Dendritic cell treated with granulocyte-macrophage colony-stimulating factor and Interleukin-4, amounts not matched to agents 40 ng/mL and 50 ng/mL, for 4 days (primary cell): ENCODE results near the gene GALNT10.
"Not testable (repeated sequence)": the region's sequence is repeated elsewhere in the genome, so short reads cannot be mapped to it uniquely, and the experiment has no call there.

ENCODE experiments used
- H3K27ac Mint-ChIP-seq: one replicate; pipeline ENCODE4 v1.8.0; 2022; ENCODE audit warnings: mild to moderate bottlenecking, mixed read lengths
- H3K27me3 Mint-ChIP-seq: one replicate; pipeline ENCODE4 v1.8.0; 2022; ENCODE audit warnings: mild to moderate bottlenecking, mixed read lengths
- H3K36me3 Mint-ChIP-seq: one replicate; pipeline ENCODE4 v1.8.0; 2022; ENCODE audit warnings: low read depth, mixed read lengths
- H3K4me1 Mint-ChIP-seq: one replicate; pipeline ENCODE4 v1.8.0; 2022; ENCODE audit warnings: low read depth, mixed read lengths
- H3K4me3 Mint-ChIP-seq: one replicate; pipeline ENCODE4 v1.8.0; 2022; ENCODE audit warnings: mild to moderate bottlenecking, moderate library complexity, mixed read lengths
- H3K9me3 Mint-ChIP-seq: one replicate; pipeline ENCODE4 v1.8.0; 2022; ENCODE audit warnings: mixed read lengths
- intact Hi-C: fragments of 100-400 bp; cut with micrococcal nuclease; formaldehyde crosslinking; loops from one replicate; pipeline ENCODE4 v1.15.0; 2022

The GALNT10 gene, protein sequence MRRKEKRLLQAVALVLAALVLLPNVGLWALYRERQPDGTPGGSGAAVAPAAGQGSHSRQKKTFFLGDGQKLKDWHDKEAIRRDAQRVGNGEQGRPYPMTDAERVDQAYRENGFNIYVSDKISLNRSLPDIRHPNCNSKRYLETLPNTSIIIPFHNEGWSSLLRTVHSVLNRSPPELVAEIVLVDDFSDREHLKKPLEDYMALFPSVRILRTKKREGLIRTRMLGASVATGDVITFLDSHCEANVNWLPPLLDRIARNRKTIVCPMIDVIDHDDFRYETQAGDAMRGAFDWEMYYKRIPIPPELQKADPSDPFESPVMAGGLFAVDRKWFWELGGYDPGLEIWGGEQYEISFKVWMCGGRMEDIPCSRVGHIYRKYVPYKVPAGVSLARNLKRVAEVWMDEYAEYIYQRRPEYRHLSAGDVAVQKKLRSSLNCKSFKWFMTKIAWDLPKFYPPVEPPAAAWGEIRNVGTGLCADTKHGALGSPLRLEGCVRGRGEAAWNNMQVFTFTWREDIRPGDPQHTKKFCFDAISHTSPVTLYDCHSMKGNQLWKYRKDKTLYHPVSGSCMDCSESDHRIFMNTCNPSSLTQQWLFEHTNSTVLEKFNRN

DNA sequence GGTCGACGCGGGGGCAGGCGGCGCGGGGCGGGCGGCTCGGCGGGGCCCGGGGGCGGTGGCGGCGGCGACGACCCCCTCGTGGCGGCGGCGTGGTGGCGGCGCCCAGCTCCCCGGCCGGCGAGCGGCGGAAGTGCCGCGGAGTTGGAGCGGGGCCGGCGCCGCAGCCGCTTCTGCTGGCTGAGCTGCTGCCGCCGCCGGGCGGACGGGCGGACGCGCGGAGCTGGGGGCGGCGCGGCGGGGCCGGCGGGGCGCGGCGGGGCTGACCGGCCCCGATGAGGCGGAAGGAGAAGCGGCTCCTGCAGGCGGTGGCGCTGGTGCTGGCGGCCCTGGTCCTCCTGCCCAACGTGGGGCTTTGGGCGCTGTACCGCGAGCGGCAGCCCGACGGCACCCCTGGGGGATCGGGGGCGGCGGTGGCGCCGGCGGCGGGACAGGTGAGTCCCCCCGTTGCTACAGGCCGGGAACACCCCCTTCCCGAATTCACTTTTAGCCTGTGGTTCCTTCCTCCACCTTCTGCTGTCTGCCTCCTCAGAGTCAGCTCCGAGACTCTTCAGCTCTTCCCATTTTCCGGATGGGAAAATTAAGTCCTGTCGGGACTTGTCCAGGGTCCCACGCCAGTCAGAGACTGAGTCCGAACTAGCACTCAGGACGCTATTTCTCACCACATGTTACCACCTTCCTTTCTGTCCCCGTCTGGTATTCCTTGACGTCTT, at the start of gene GALNT10:
GALNT10 (plus strand) TSS at position 139 of the 710 bp plus-strand sequence; CDS start at position 273, 134 bp downstream.
- H3K27ac Mint-ChIP-seq: peak within 1 kb of the TSS; percentile 84
- peaks cover 28% of the 10 kb centered on the region for H3K27me3 Mint-ChIP-seq
- peak within 1 kb of the TSS; percentile 95 for H3K4me3 Mint-ChIP-seq
- intact Hi-C loops: loop anchor here (2.0 to 10.0 kb wide), 2 partner anchors 214 to 256 kb away; no protein-coding TSS in a partner anchor
- peaks cover 37% of the 10 kb centered on the region for H3K4me1 Mint-ChIP-seq
- no peaks in the 10 kb centered on the region for H3K9me3 Mint-ChIP-seq
- H3K36me3 Mint-ChIP-seq: peaks cover 12% of the 10 kb centered on the region

DNA sequence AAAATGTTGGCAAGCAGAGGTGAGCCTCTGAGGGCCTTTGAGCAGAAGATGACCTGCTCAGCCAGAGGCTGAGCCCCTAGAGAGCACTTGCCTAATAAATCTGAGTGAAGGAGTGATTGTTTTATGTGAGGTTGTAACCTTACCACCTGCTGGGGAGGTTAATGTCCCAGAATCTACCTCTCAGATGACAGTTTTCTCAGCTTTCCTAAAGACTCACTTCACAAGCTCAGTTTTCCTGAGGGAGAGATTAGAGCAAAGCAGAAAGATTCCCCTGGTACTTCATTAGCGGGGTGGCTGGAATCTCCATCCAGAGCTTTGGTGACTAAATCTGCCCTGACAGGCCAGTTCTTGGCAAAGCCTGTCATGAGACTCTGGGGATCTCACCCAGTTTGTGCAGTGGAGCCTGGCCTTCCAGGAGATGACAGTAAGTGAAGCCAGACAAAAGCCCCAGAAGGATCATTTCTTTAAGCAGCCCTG, 48.8 kb upstream of the GALNT10 start:
- H3K27me3 Mint-ChIP-seq: peaks cover 4% of the 10 kb centered on the region
- H3K4me3 Mint-ChIP-seq: no peak overlapping the region
- H3K9me3 Mint-ChIP-seq: no peaks in the 10 kb centered on the region
- intact Hi-C loops: no loop called here
- no peaks in the 10 kb centered on the region for H3K36me3 Mint-ChIP-seq
- no peak overlapping the region for H3K27ac Mint-ChIP-seq
- H3K4me1 Mint-ChIP-seq: no peaks in the 10 kb centered on the region

DNA sequence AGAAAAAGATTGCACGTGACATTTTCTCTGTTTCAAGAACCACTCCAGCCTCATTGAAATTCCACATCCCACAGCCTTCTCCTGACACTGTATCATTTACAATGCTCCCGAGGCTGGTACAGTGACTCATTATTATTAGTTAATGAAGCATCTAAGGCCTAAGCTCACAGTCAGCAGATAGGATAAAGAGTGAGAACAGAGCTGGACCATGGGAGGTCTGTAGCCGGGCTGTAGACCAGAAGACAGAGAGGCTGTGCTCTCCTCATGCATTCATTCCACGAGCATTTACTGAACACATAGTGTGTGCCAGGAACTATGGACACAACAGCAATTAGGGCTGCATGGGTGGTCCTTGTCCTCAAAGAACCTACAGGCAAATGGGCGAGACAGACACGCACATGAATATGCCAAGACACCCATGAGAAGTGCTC, 47.3 kb upstream of the GALNT10 start:
- intact Hi-C loops: no loop called here
- Mint-ChIP-seq H3K27ac (no peak overlapping the region), H3K9me3 (no peaks in the 10 kb centered on the region), H3K27me3 (peaks cover 4% of the 10 kb centered on the region), H3K36me3 (no peaks in the 10 kb centered on the region), H3K4me1 (peaks cover 6% of the 10 kb centered on the region), H3K4me3 (no peak overlapping the region)

DNA sequence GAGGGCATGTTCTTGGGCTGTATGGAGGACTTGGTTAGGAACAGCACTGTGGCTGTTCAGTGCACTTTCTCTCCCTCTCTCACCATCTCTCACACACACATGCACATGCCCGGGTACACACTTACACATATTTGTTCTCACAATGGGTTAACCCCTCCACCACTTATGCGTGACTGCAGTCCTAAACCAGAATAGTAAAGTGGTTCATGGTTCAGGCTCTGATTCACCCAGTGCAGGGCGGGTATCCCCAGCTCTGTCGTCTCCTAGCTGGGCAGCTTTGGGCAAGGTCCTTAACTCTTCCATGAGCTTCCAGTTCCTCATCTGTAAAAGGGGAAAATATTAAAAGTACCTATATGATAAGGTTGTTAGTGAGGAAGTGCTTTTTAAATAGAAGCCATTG, 45.3 kb upstream of the GALNT10 start:
- Mint-ChIP-seq H3K9me3 (no peaks in the 10 kb centered on the region), H3K27ac (no peak overlapping the region), H3K4me1 (peaks cover 6% of the 10 kb centered on the region), H3K4me3 (no peak overlapping the region), H3K27me3 (peaks cover 4% of the 10 kb centered on the region), H3K36me3 (no peaks in the 10 kb centered on the region)
- intact Hi-C loops: no loop called here

DNA sequence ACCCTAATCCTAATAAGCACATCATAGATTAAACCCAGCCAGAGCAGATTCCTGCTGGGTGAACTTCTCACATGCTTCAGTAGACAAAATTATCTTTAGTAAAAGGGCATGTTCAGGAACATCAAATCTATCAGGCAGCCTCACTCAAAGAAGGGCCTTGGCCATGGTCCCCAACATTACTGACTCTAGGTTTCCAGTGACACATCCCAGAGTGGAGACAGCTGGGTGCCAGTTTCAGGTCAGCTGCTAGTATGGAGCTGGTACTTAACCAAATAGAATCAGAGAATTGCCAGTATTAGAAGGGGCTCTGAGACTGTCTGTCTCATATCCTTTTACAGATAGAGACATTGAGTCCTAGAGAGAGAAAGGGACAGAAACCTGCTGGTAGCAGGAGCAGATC, 44.1 kb upstream of the GALNT10 start:
- Mint-ChIP-seq H3K9me3 (no peaks in the 10 kb centered on the region), H3K4me3 (no peak overlapping the region), H3K36me3 (no peaks in the 10 kb centered on the region), H3K27me3 (no peaks in the 10 kb centered on the region), H3K27ac (no peak overlapping the region), H3K4me1 (peaks cover 6% of the 10 kb centered on the region)
- intact Hi-C loops: no loop called here

DNA sequence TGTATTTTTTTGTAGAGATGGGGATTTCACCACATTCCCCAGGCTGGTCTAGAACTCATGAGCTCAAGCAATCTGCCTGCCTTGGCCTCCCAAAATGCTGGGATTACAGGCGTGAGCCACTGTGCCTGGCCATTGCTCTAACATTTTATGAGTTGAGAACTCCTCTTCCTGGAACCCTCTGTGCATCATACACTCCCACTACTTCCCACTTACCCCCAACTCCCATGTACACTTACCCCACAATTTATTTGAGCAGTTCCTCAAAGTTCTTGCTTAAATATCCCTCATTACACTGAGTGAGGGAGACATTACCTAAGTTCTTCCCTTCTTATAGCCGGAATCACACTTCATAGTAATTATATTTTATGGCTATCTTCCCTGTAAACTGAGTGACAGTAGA, 42.9 kb upstream of the GALNT10 start:
- H3K4me3 Mint-ChIP-seq: no peak overlapping the region
- no peaks in the 10 kb centered on the region for H3K9me3 Mint-ChIP-seq
- H3K36me3 Mint-ChIP-seq: no peaks in the 10 kb centered on the region
- no peak overlapping the region for H3K27ac Mint-ChIP-seq
- intact Hi-C loops: no loop called here
- H3K4me1 Mint-ChIP-seq: peaks cover 6% of the 10 kb centered on the region
- H3K27me3 Mint-ChIP-seq: no peaks in the 10 kb centered on the region

DNA sequence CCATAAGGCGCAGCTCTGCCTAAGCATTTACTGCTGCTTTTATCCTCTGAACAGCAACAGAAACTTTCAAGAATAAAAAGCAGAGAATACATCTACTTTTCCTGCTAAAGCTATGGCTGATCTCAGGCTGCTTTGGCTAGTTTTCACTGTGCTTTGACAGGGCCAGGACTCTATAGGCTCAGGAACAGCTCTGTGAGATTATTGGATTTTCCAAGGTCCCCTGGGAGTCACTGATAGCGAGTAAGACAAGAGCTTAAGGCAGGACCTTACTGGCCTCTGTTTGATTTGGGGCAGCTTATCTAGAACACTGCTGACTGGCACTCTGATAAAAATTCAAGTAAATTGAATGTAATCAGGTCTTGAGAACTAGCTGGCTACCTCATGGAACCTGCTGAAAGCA, 40.1 kb upstream of the GALNT10 start:
- intact Hi-C loops, H3K27ac Mint-ChIP-seq, H3K27me3 Mint-ChIP-seq, H3K4me1 Mint-ChIP-seq, H3K36me3 Mint-ChIP-seq, H3K9me3 Mint-ChIP-seq, H3K4me3 Mint-ChIP-seq: not testable (repeated sequence)

DNA sequence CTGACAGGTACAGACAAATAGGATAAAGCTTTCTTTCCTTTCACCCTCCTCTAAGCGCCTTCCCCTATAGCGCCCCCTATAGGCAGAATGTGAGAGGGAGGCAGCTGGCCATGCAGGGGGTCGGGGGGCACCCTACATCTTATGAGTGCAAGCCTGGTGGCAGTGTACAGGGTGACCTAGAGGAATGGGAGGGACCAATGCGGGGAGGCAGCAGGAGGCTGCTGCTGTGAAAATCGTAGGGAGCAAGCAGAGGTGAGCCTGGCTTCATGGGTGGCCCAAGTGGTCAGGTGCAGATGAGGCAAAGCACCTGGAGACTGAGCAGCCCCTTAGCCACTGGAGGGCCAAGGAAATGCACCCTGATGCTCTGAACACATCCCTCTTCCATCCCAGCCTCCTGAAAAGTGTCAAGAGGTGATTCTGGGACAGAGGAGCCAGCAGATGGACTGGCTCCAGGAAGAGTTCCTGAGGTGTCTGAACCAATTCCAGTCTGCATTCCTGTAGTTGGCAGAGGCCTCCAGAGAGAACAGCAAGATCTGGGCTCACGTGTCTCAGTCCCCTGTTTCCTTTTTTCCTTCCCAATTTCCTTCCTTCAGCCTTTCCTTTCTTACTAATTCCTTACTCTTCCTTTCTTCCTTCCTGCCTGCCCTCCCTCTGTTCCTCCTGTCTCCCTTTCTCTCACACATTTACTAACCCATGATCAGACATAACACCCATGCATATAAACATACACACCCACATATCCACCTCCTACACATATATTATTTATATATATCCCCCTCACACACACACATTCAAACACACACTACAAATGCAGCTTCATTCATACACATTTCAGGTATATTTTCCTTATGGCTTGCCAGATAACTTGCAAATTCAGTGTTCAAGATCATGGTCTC, 32.8 kb upstream of the GALNT10 start:
- Mint-ChIP-seq H3K27ac (no peak overlapping the region), H3K27me3 (peaks cover 29% of the 10 kb centered on the region), H3K36me3 (no peaks in the 10 kb centered on the region), H3K4me1 (no peaks in the 10 kb centered on the region), H3K4me3 (no peak overlapping the region), H3K9me3 (no peaks in the 10 kb centered on the region)
- intact Hi-C loops: no loop called here

DNA sequence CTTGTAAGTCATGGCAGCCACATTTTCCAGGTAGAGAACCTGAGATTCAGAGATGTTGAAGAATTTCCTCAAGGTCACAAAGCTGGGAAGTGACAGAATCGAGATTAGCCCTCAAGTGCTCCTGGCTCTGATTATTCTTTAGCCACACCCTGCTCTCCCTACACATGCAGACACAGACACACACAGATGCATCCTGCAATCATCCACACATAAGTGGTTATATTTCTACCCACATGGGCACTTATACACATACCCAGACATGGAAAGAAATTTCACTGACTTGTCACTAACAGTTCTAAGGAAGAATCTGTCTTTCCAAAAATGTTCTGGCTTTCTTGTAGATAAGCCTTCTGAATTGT, 32.2 kb upstream of the GALNT10 start:
- H3K27ac Mint-ChIP-seq: no peak overlapping the region
- intact Hi-C loops: no loop called here
- H3K4me1 Mint-ChIP-seq: no peaks in the 10 kb centered on the region
- H3K27me3 Mint-ChIP-seq: peaks cover 31% of the 10 kb centered on the region
- H3K9me3 Mint-ChIP-seq: no peaks in the 10 kb centered on the region
- H3K36me3 Mint-ChIP-seq: no peaks in the 10 kb centered on the region
- H3K4me3 Mint-ChIP-seq: no peak overlapping the region

DNA sequence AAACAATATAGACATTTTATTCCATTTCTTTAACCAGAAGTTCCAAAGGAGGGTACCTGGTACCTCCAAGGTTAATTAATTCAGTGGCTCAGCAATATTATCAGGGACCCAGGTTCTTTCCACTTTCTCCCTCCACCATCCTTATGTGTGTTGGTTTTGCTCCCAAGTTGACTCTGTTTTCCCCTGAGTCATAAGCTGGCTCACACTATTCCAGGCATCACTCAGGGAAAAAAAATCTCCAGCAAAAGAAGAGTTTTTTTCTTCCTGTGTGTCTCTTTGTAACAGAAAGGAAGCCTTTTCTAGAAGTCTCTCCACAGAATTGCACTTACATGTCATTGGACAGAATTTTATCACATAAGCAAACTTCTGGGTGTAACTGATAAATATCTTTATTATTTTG, 31.2 kb upstream of the GALNT10 start:
- no peaks in the 10 kb centered on the region for H3K4me1 Mint-ChIP-seq
- H3K9me3 Mint-ChIP-seq: no peaks in the 10 kb centered on the region
- no peak overlapping the region for H3K4me3 Mint-ChIP-seq
- peaks cover 33% of the 10 kb centered on the region for H3K27me3 Mint-ChIP-seq
- no peaks in the 10 kb centered on the region for H3K36me3 Mint-ChIP-seq
- no peak overlapping the region for H3K27ac Mint-ChIP-seq
- intact Hi-C loops: no loop called here

DNA sequence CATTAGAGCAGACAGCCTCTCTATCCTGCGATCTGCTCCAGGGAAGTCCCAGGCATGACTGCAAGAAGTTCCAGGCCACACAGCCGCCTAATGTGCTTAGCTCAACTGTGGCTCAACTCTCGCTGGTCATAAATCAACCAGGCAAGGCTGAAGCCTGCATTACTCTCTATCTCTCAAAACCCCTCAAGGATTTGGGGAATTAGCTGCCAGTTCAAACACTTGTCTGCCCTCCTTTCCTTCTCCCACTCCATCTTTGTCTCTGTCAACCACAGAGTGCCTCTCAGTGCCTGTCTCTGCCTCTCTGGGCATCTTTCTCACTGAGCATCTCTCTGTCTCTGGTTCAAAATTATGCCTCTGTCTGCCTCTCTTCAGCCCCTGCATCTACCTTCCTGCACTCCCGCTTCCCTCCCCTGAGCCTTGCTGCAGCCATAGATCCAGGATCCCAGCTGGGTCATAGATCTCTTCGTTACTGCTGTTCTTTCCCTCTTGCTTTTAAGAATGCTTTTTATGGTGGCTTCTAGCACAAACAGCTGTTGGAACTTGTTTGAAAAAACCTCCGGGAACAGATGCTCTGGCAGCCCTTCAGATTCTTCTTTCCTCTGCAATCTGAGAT, 27.9 kb upstream of the GALNT10 start:
- Mint-ChIP-seq H3K27me3 (peaks cover 33% of the 10 kb centered on the region), H3K4me1 (no peaks in the 10 kb centered on the region), H3K4me3 (no peak overlapping the region), H3K36me3 (no peaks in the 10 kb centered on the region), H3K9me3 (no peaks in the 10 kb centered on the region), H3K27ac (no peak overlapping the region)
- intact Hi-C loops: no loop called here

DNA sequence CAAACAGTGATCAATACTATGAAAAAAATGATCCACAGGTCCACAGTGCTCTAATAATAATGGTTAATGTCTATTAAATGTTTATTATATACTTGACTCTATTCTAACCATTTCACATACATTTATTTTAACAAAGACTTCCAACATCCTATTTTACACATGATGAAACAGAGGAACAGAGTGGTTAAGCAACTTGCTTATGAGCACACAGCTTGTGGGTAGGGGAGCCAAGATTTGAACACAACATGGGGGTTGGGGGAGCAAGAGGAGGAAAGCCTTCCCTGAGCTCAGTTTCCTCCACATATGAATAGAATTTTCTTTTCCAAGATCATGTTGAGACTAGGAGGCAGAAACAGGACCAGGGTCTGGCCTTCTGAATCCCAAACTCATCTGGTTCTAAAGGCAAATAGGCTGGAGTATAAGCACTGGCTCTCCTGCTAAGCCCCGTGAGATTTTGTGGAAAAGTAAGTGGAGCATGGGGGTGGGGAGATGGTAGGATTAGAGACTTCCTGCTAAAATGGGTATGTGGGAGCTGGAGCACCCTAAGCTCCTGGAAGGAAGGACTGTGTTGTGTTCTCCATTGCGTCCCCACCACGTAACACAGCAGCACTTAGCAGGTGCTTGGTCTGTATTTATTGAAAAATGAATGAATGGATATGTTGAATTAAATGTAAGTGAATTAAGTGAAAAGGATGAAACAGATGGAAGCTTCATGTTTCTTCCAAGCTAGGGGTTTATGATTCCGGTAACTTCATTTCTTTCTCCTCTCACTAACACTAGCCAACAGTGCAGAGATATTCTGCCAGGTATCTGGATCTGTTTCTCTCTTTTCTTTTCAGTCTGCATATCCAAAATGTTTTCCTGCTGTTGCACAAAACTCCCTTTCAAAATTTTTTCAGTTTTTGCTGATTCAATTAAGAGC, 26.9 kb upstream of the GALNT10 start:
- Mint-ChIP-seq H3K4me1 (no peaks in the 10 kb centered on the region), H3K9me3 (no peaks in the 10 kb centered on the region), H3K27me3 (peaks cover 26% of the 10 kb centered on the region), H3K36me3 (no peaks in the 10 kb centered on the region), H3K4me3 (no peak overlapping the region), H3K27ac (no peak overlapping the region)
- intact Hi-C loops: no loop called here
